ENCODE data around the gene USP25.
A peak's percentile ranks its signal among the peaks of the same experiment; 100 is the strongest.

The USP25 gene

GRCh38 chr21:15794277-15794912 is 64.6 kb downstream of the USP25 start:
- Mint-ChIP-seq H3K27me3 (ENCODE audit: low read depth, poor library complexity) (no peaks in the 10 kb centered on the region), H3K4me3 (no peak overlapping the region), H3K9me3 (no peaks in the 10 kb centered on the region), H3K27ac (no peak overlapping the region), H3K36me3 (ENCODE audit: low read depth) (peaks cover 15% of the 10 kb centered on the region), H3K4me1 (no peaks in the 10 kb centered on the region)
- no peak for DNase-seq
- no peak for TF ChIP-seq CTCF (IDR thresholded peaks at IDR 0.05)

- Mint-ChIP-seq H3K36me3 (ENCODE audit: low read depth) (peaks cover 15% of the 10 kb centered on the region), H3K9me3 (no peaks in the 10 kb centered on the region), H3K4me3 (no peak overlapping the region), H3K4me1 (no peaks in the 10 kb centered on the region), H3K27ac (no peak overlapping the region), H3K27me3 (ENCODE audit: low read depth, poor library complexity) (no peaks in the 10 kb centered on the region)
- no peak for DNase-seq
- TF ChIP-seq CTCF (IDR thresholded peaks at IDR 0.05), result no peak
Observed at GRCh38 chr21:15795533-15795932, 65.8 kb downstream of the USP25 start.

- DNase-seq, result no peak
- H3K4me1 Mint-ChIP-seq, result no peaks in the 10 kb centered on the region
- no peak for TF ChIP-seq CTCF (IDR thresholded peaks at IDR 0.05)
- H3K27me3 Mint-ChIP-seq (ENCODE audit: low read depth, poor library complexity), result no peaks in the 10 kb centered on the region
- H3K36me3 Mint-ChIP-seq (ENCODE audit: low read depth), result peaks cover 9% of the 10 kb centered on the region
- peak overlapping the region; percentile 6 for H3K27ac Mint-ChIP-seq
- no peaks in the 10 kb centered on the region for H3K9me3 Mint-ChIP-seq
- no peak overlapping the region for H3K4me3 Mint-ChIP-seq
Observed at GRCh38 chr21:15797577-15798363, 68.0 kb downstream of the USP25 start.

GRCh38 chr21:15801352-15801863 is 71.6 kb downstream of the USP25 start:
- Mint-ChIP-seq H3K9me3 (no peaks in the 10 kb centered on the region), H3K27me3 (ENCODE audit: low read depth, poor library complexity) (no peaks in the 10 kb centered on the region), H3K36me3 (ENCODE audit: low read depth) (peaks cover 15% of the 10 kb centered on the region), H3K4me1 (no peaks in the 10 kb centered on the region), H3K4me3 (no peak overlapping the region), H3K27ac (no peak overlapping the region)
- TF ChIP-seq CTCF (IDR thresholded peaks at IDR 0.05), result no peak
- DNase-seq, result no peak

GRCh38 chr21:15804247-15805005 is 74.6 kb downstream of the USP25 start:
- DNase-seq, result no peak
- no peaks in the 10 kb centered on the region for H3K4me1 Mint-ChIP-seq
- H3K27ac Mint-ChIP-seq, result no peak overlapping the region
- peaks cover 36% of the 10 kb centered on the region for H3K36me3 Mint-ChIP-seq (ENCODE audit: low read depth)
- H3K4me3 Mint-ChIP-seq, result no peak overlapping the region
- no peaks in the 10 kb centered on the region for H3K27me3 Mint-ChIP-seq (ENCODE audit: low read depth, poor library complexity)
- H3K9me3 Mint-ChIP-seq, result no peaks in the 10 kb centered on the region
- no peak for TF ChIP-seq CTCF (IDR thresholded peaks at IDR 0.05)

All from nephron progenitor cell (in vitro differentiated cells).